PFSK-1 (cell line): Measurements from ENCODE around the gene ABCC8.

Experiments used
- FOXP2 ChIP-seq: optimal IDR thresholded peaks from 2 replicates; pipeline ENCODE3; 2011; ENCODE audit warnings: borderline replicate concordance, control low read depth, inconsistent platforms; ENCODE audit not compliant: insufficient read depth; ENCODE audit errors: extremely low read length, extremely low read depth
- POLR2AphosphoS5 ChIP-seq: IDR thresholded peaks from 2 replicates; pipeline ENCODE4 v1.6.1; 2012; ENCODE audit warnings: low read depth, mild to moderate bottlenecking, control low read depth, low read length, moderate library complexity
- REST ChIP-seq, 2 experiments: IDR thresholded peaks; 2 replicates each; pipeline versions ENCODE4 v1.6.1 to v1.8.0; 2011 to 2012; ENCODE audit warnings: low read depth in 2 of 2, low read length in 2 of 2, control low read depth in 1 of 2, inconsistent platforms in 1 of 2, mild to moderate bottlenecking in 1 of 2, moderate library complexity in 1 of 2; ENCODE audit not compliant: insufficient read depth in 1 of 2
- SIN3A ChIP-seq: IDR thresholded peaks from 2 replicates; pipeline ENCODE4 v1.6.1; 2012; ENCODE audit warnings: mild to moderate bottlenecking, low read length, moderate library complexity, borderline replicate concordance; ENCODE audit not compliant: insufficient read depth
- TAF1 ChIP-seq: IDR thresholded peaks from 2 replicates; pipeline ENCODE4 v1.6.1; 2012; ENCODE audit warnings: low read length, control low read depth, borderline replicate concordance; ENCODE audit not compliant: insufficient read depth

The ABCC8 gene

GRCh38 chr11:17406082-17406817 lies 70.4 kb downstream of the ABCC8 start:
- TF ChIP-seq FOXP2 (no peak), SIN3A (no peak), TAF1 (no peak), REST (IDR thresholded peaks at IDR 0.05; ENCODE audit: insufficient read depth in 1 of 2, low read depth in 2 of 2, low read length in 2 of 2) (no peak), POLR2AphosphoS5 (no peak)

- TF ChIP-seq POLR2AphosphoS5 (no peak), FOXP2 (peak; percentile 32), SIN3A (no peak), REST (IDR thresholded peaks at IDR 0.05; ENCODE audit: insufficient read depth in 1 of 2, low read depth in 2 of 2, low read length in 2 of 2) (no peak), TAF1 (no peak)
Measured at GRCh38 chr11:17405232-17406005, 71.2 kb downstream of the ABCC8 start.

GRCh38 chr11:17403980-17404759 lies 72.5 kb downstream of the ABCC8 start:
- TF ChIP-seq SIN3A, result no peak
- TF ChIP-seq FOXP2, result no peak
- no peak for TF ChIP-seq POLR2AphosphoS5
- TF ChIP-seq TAF1, result no peak
- TF ChIP-seq REST (IDR thresholded peaks at IDR 0.05; ENCODE audit: insufficient read depth in 1 of 2, low read depth in 2 of 2, low read length in 2 of 2), result no peak

- TF ChIP-seq POLR2AphosphoS5, result no peak
- no peak for TF ChIP-seq REST (IDR thresholded peaks at IDR 0.05; ENCODE audit: insufficient read depth in 1 of 2, low read depth in 2 of 2, low read length in 2 of 2)
- TF ChIP-seq SIN3A, result no peak
- no peak for TF ChIP-seq TAF1
- TF ChIP-seq FOXP2, result no peak
Measured at GRCh38 chr11:17402486-17402885, 74.2 kb downstream of the ABCC8 start.

GRCh38 chr11:17401841-17402240 lies 74.8 kb downstream of the ABCC8 start:
- no peak for TF ChIP-seq FOXP2
- TF ChIP-seq SIN3A, result no peak
- no peak for TF ChIP-seq TAF1
- no peak for TF ChIP-seq REST (IDR thresholded peaks at IDR 0.05; ENCODE audit: insufficient read depth in 1 of 2, low read depth in 2 of 2, low read length in 2 of 2)
- TF ChIP-seq POLR2AphosphoS5, result no peak
